SK-N-SH treated with all-trans-retinoic acid at 6 μM for 48 hours (cell line): ENCODE results near the gene PARP1.

ENCODE experiments used
- ARNTL ChIP-seq: fragments of 450-650 bp; formaldehyde crosslinking; IDR thresholded peaks from 2 replicates; pipeline ENCODE4 v1.5.0; 2020; ENCODE audit warnings: low read depth, mild to moderate bottlenecking, moderate library complexity, borderline replicate concordance
- BACH2 ChIP-seq: fragments of 250-450 bp; sonication (Bioruptor Pico); IDR thresholded peaks from 2 replicates; pipeline ENCODE4 v1.9.0; 2021; ENCODE audit warnings: mild to moderate bottlenecking, borderline replicate concordance
- ESRRG ChIP-seq: fragments of 250-450 bp; sonication (Bioruptor Pico); IDR thresholded peaks from 2 replicates; pipeline ENCODE4 v1.6.1; 2021; ENCODE audit warnings: mild to moderate bottlenecking
- ISL1 ChIP-seq: fragments of 250-450 bp; sonication (Bioruptor Pico); IDR thresholded peaks from 2 replicates; pipeline ENCODE4 v2.1.2; 2022; ENCODE audit warnings: mild to moderate bottlenecking, moderate library complexity
- PPARA ChIP-seq: fragments of 250-450 bp; sonication (Bioruptor Pico); IDR thresholded peaks from 2 replicates; pipeline ENCODE4 v1.5.0; 2020; ENCODE audit warnings: mild to moderate bottlenecking, borderline replicate concordance
- RARB ChIP-seq: fragments of 250-450 bp; sonication (Bioruptor Pico); IDR thresholded peaks from 2 replicates; pipeline ENCODE4 v1.8.0; 2021; ENCODE audit warnings: mild to moderate bottlenecking, moderate library complexity
- SNAI2 ChIP-seq: fragments of 250-450 bp; sonication (Bioruptor Pico); IDR thresholded peaks from 2 replicates; pipeline ENCODE4 v1.5.0; 2020; ENCODE audit warnings: mild to moderate bottlenecking, moderate library complexity
- TOX ChIP-seq: fragments of 250-450 bp; sonication (Bioruptor Pico); IDR thresholded peaks from 2 replicates; pipeline ENCODE4 v1.8.0; 2021; ENCODE audit warnings: mild to moderate bottlenecking, moderate library complexity, borderline replicate concordance
- ZFP3 ChIP-seq: fragments of 250-450 bp; sonication (Bioruptor Pico); IDR thresholded peaks from 2 replicates; pipeline ENCODE4 v1.5.0; 2020; ENCODE audit warnings: mild to moderate bottlenecking, moderate library complexity
- ZFP30 ChIP-seq: fragments of 450-650 bp; formaldehyde crosslinking; IDR thresholded peaks from 2 replicates; pipeline ENCODE4 v1.5.0; 2022; ENCODE audit warnings: mild to moderate bottlenecking, moderate library complexity
- ZNF565 ChIP-seq: fragments of 450-650 bp; formaldehyde crosslinking; conservative IDR thresholded peaks from 2 replicates; pipeline ENCODE4 v1.5.0; 2020; ENCODE audit warnings: low read depth, mild to moderate bottlenecking, moderate library complexity
- TF ChIP-seq, protein P1 (sequence below): fragments of 250-450 bp; sonication (Bioruptor Pico); IDR thresholded peaks from 2 replicates; pipeline ENCODE4 v1.8.0; 2020; ENCODE audit warnings: mild to moderate bottlenecking, moderate library complexity, borderline replicate concordance
- TF ChIP-seq, protein P2 (sequence below): fragments of 250-450 bp; sonication (Bioruptor Pico); IDR thresholded peaks from 2 replicates; pipeline ENCODE4 v1.5.1; 2021; ENCODE audit warnings: mild to moderate bottlenecking, moderate library complexity

- TF ChIP-seq ZFP3 (CRISPR knock-in tag) (no peak), PPARA (CRISPR knock-in tag) (no peak), ZNF565 (CRISPR knock-in tag) (no peak), SNAI2 (CRISPR knock-in tag) (no peak), RARB (CRISPR knock-in tag) (no peak), ARNTL (CRISPR knock-in tag) (no peak), TOX (no peak), ZFP30 (CRISPR knock-in tag) (no peak), ESRRG (CRISPR knock-in tag) (no peak), BACH2 (CRISPR knock-in tag) (no peak), ISL1 (CRISPR knock-in tag) (no peak)
- TF ChIP-seq, protein P1, sequence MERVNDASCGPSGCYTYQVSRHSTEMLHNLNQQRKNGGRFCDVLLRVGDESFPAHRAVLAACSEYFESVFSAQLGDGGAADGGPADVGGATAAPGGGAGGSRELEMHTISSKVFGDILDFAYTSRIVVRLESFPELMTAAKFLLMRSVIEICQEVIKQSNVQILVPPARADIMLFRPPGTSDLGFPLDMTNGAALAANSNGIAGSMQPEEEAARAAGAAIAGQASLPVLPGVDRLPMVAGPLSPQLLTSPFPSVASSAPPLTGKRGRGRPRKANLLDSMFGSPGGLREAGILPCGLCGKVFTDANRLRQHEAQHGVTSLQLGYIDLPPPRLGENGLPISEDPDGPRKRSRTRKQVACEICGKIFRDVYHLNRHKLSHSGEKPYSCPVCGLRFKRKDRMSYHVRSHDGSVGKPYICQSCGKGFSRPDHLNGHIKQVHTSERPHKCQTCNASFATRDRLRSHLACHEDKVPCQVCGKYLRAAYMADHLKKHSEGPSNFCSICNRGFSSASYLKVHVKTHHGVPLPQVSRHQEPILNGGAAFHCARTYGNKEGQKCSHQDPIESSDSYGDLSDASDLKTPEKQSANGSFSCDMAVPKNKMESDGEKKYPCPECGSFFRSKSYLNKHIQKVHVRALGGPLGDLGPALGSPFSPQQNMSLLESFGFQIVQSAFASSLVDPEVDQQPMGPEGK (CRISPR knock-in tag), result no peak
- TF ChIP-seq, protein P2, sequence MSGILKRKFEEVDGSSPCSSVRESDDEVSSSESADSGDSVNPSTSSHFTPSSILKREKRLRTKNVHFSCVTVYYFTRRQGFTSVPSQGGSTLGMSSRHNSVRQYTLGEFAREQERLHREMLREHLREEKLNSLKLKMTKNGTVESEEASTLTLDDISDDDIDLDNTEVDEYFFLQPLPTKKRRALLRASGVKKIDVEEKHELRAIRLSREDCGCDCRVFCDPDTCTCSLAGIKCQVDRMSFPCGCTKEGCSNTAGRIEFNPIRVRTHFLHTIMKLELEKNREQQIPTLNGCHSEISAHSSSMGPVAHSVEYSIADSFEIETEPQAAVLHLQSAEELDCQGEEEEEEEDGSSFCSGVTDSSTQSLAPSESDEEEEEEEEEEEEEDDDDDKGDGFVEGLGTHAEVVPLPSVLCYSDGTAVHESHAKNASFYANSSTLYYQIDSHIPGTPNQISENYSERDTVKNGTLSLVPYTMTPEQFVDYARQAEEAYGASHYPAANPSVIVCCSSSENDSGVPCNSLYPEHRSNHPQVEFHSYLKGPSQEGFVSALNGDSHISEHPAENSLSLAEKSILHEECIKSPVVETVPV (CRISPR knock-in tag), result no peak
Observed at GRCh38 chr1:226369110-226369509, 38.8 kb downstream of the PARP1 start.
